B cell (primary cell): Measurements from ENCODE around the gene THSD4. TPM values are rescaled to one million over a fixed set of nuclear protein-coding genes. Genes with fewer than 3 reads are reported as not detected.

Experiments
- ATAC-seq: fragments of 200-7000 bp; cut with Tn5 transposase; one replicate; pipeline ENCODE4 v1.10.0; 2021; ENCODE audit warnings: low read depth, mild to moderate bottlenecking, moderate number of reproducible peaks, moderate library complexity
- CTCF ChIA-PET: fragments of 350-600 bp; sonication (Branson Sonifier 250); formaldehyde crosslinking; loops from one replicate; lab custom pipeline; 2021; ENCODE audit warnings: antibody characterized with exemption, inconsistent platforms; lab: Charles Lee
- POLR2A ChIA-PET: fragments of 350-600 bp; sonication (Branson Sonifier 250); formaldehyde crosslinking; loops from one replicate; lab custom pipeline; 2021; ENCODE audit warnings: antibody characterized with exemption; lab: Charles Lee
- DNase-seq: peaks from one replicate; pipeline ENCODE4 v3.0.0; 2013
- H2AFZ ChIP-seq: 2 replicates; pipeline ENCODE4 v1.6.1; 2012; ENCODE audit warnings: mild to moderate bottlenecking, low read depth, low read length; ENCODE audit not compliant: insufficient read depth, poor library complexity, severe bottlenecking
- H3K27ac ChIP-seq, 2 donors: 1 replicate in 1 of 2; 2 replicates in 1 of 2; pipeline ENCODE4 v1.5.1; 2012 to 2013; ENCODE audit warnings: low read length in 2 of 2, mild to moderate bottlenecking in 2 of 2, moderate library complexity in 1 of 2
- H3K27me3 ChIP-seq, 4 experiments: fragments of 200-600 bp in 1 of 4; sonication (generic) in 1 of 4; replicated peaks in 1 of 4; 1 replicate in 2 of 4; 2 replicates in 2 of 4; pipeline versions ENCODE4 v1.6.1 to v1.7.0; 2013 to 2016; ENCODE audit warnings: low read length in 3 of 4, mild to moderate bottlenecking in 2 of 4, mixed read lengths in 1 of 4, moderate library complexity in 1 of 4; ENCODE audit not compliant: insufficient read depth in 4 of 4, control insufficient read depth in 3 of 4; ENCODE audit errors: control extremely low read depth in 1 of 4
- H3K36me3 ChIP-seq, 2 experiments: replicated peaks in 1 of 2; 1 replicate in 1 of 2; 2 replicates in 1 of 2; pipeline versions ENCODE4 v1.6.1 to v1.7.1; 2013; ENCODE audit warnings: low read length in 1 of 2; ENCODE audit not compliant: insufficient read depth in 2 of 2, control insufficient read depth in 1 of 2; ENCODE audit errors: control extremely low read depth in 1 of 2, extremely low read depth in 1 of 2
- H3K4me1 ChIP-seq, 2 donors: fragments of 200-600 bp in 1 of 2; sonication (generic) in 1 of 2; 1 replicate in 1 of 2; 2 replicates in 1 of 2; pipeline versions ENCODE4 v1.5.1 to v1.6.1; 2013 to 2017; ENCODE audit warnings: low read length in 2 of 2; ENCODE audit not compliant: control insufficient read depth in 2 of 2, insufficient read depth in 2 of 2
- H3K4me2 ChIP-seq: replicated peaks from 2 replicates; pipeline ENCODE3; 2012; ENCODE audit warnings: mild to moderate bottlenecking, low read depth, low read length; ENCODE audit not compliant: poor library complexity, severe bottlenecking
- H3K4me3 ChIP-seq, 5 experiments: fragments of 200-600 bp in 1 of 5; sonication (generic) in 1 of 5; 1 replicate in 3 of 5; 2 replicates in 2 of 5; pipeline versions ENCODE4 v1.5.1 to v1.7.0; 2011 to 2016; ENCODE audit warnings: low read length in 4 of 5, mild to moderate bottlenecking in 4 of 5, low read depth in 2 of 5, control low read depth in 1 of 5, moderate library complexity in 1 of 5; ENCODE audit not compliant: insufficient read depth in 1 of 5; ENCODE audit errors: control extremely low read depth in 1 of 5, extremely low read depth in 1 of 5
- H3K79me2 ChIP-seq: fragments of 200-600 bp; sonication (generic); one replicate; pipeline ENCODE4 v1.6.0; 2016; ENCODE audit warnings: low read length; ENCODE audit not compliant: control insufficient read depth, insufficient read depth
- H3K9ac ChIP-seq: fragments of 200-600 bp; sonication (generic); 2 replicates; pipeline ENCODE4 v1.6.1; 2017; ENCODE audit warnings: mild to moderate bottlenecking, low read length, moderate library complexity
- H3K9me3 ChIP-seq, 3 donors: one replicate each; pipeline versions ENCODE4 v1.6.1 to v1.7.1; 2013; ENCODE audit warnings: low read length in 2 of 3; ENCODE audit not compliant: control insufficient read depth in 2 of 3, insufficient read depth in 1 of 3; ENCODE audit errors: control extremely low read depth in 1 of 3
- H4K20me1 ChIP-seq: 2 replicates; pipeline ENCODE4 v1.6.0; 2012; ENCODE audit warnings: mild to moderate bottlenecking, low read length; ENCODE audit not compliant: insufficient read depth, control insufficient read depth, poor library complexity, severe bottlenecking
- H3K27ac Mint-ChIP-seq: one replicate; pipeline ENCODE4 v1.8.0; 2021; ENCODE audit warnings: mixed read lengths
- H3K27me3 Mint-ChIP-seq: one replicate; pipeline ENCODE4 v1.8.0; 2021; ENCODE audit warnings: mixed read lengths
- H3K4me1 Mint-ChIP-seq: one replicate; pipeline ENCODE4 v1.8.0; 2021; ENCODE audit warnings: mixed read lengths
- H3K4me3 Mint-ChIP-seq: one replicate; pipeline ENCODE4 v1.8.0; 2021; ENCODE audit warnings: mixed read lengths
- H3K9me3 Mint-ChIP-seq: one replicate; pipeline ENCODE4 v1.8.0; 2022; ENCODE audit warnings: mixed read lengths; ENCODE audit not compliant: insufficient read depth
- CTCF ChIP-seq: fragments of 200-600 bp; IDR thresholded peaks from one replicate; pipeline ENCODE4 v1.8.0; 2022; ENCODE audit warnings: antibody characterized with exemption, mild to moderate bottlenecking
- EZH2 ChIP-seq: IDR thresholded peaks from 2 replicates; pipeline ENCODE4 v1.6.1; 2012; ENCODE audit warnings: borderline replicate concordance, low read depth, mild to moderate bottlenecking, moderate library complexity, low read length; ENCODE audit not compliant: insufficient read depth, poor library complexity, severe bottlenecking
- WGBS: methylation state at CpG from one replicate; pipeline ENCODE4 v1.1.5; 2013; ENCODE audit warnings: missing lambda C conversion rate; ENCODE audit not compliant: insufficient coverage; 5-methylcytosine and 5-hydroxymethylcytosine counted together
- intact Hi-C: fragments of 100-400 bp; cut with micrococcal nuclease; formaldehyde crosslinking; loops from one replicate; pipeline ENCODE4 v1.10.0; 2022
- polyA plus RNA-seq: library from polyadenylated mRNA; depleted of rRNA; stranded (reverse); fragments of >200 nt; gene quantifications from 2 replicates; pipeline ENCODE4 v1.2.3, GENCODE V29; 2012
- total RNA-seq, 2 donors: library from RNA; stranded (reverse); fragments of 120-200 nt in 1 of 2; gene quantifications; 1 replicate in 1 of 2; 2 replicates in 1 of 2; pipeline versions ENCODE4 v1.2.3 to v1.2.4, GENCODE V29; 2013 to 2022

Gene THSD4
- total and polyA plus RNA-seq, 2 donors (not counting 1 experiment from before 2014, with no cell fraction given), result not detected

GRCh38 chr15:71564217-71564616 lies 448.9 kb downstream of the THSD4 start:
- H3K4me1 ChIP-seq, result no peaks in the 10 kb centered on the region
- H3K9me3 ChIP-seq, result no peaks in the 10 kb centered on the region
- H3K27me3 ChIP-seq, result no peaks in the 10 kb centered on the region
- Mint-ChIP-seq H3K4me3 (no peak overlapping the region), H3K9me3 (no peaks in the 10 kb centered on the region), H3K27ac (no peak overlapping the region), H3K4me1 (no peaks in the 10 kb centered on the region), H3K27me3 (peaks cover 10% of the 10 kb centered on the region)
- ATAC-seq, result no peak
- H4K20me1 ChIP-seq, result no peaks in the 10 kb centered on the region
- no peaks in the 10 kb centered on the region for H3K36me3 ChIP-seq
- H3K4me3 ChIP-seq, result no peak overlapping the region
- 0% methylated on average over 1 of the region's 1 CpG for WGBS
- TF ChIP-seq EZH2 (no peak), CTCF (no peak)
- no peak overlapping the region for H2AFZ ChIP-seq
- POLR2A ChIA-PET, result no interaction called here
- H3K4me2 ChIP-seq, result no peak overlapping the region
- no peak for DNase-seq
- intact Hi-C loops, result no loop called here
- no peak overlapping the region for H3K27ac ChIP-seq
- no peaks in the 10 kb centered on the region for H3K79me2 ChIP-seq
- no peak overlapping the region for H3K9ac ChIP-seq
- CTCF ChIA-PET, result no interaction called here

GRCh38 chr15:71565006-71565405 lies 449.7 kb downstream of the THSD4 start:
- Histone ChIP-seq H3K4me3 (no peak overlapping the region), H3K27me3 (no peaks in the 10 kb centered on the region), H4K20me1 (no peaks in the 10 kb centered on the region), H3K4me1 (no peaks in the 10 kb centered on the region), H2AFZ (no peak overlapping the region), H3K9me3 (peaks cover 0 to 2% (median 0%) of the 10 kb centered on the region in 3 donors), H3K9ac (no peak overlapping the region), H3K36me3 (no peaks in the 10 kb centered on the region), H3K4me2 (no peak overlapping the region), H3K27ac (no peak overlapping the region), H3K79me2 (no peaks in the 10 kb centered on the region)
- ChIA-PET CTCF (no interaction called here), POLR2A (no interaction called here)
- no peak overlapping the region for H3K4me3 Mint-ChIP-seq
- no peak overlapping the region for H3K27ac Mint-ChIP-seq
- peaks cover 8% of the 10 kb centered on the region for H3K27me3 Mint-ChIP-seq
- TF ChIP-seq CTCF (no peak), EZH2 (no peak)
- ATAC-seq (no peak), DNase-seq (no peak)
- intact Hi-C loops, result no loop called here
- H3K9me3 Mint-ChIP-seq, result no peaks in the 10 kb centered on the region
- no peaks in the 10 kb centered on the region for H3K4me1 Mint-ChIP-seq
- WGBS, result no CpG with 5 or more reads among the region's 1 CpG
